ENCODE data around the gene SIX5. TPM values are rescaled to one million over a fixed set of nuclear protein-coding genes. Genes with fewer than 3 reads are reported as not detected.

Gene SIX5
- total RNA-seq, 1 donor from 2014 or later: 23.5 TPM

GRCh38 chr19:45773384-45773783 lies 4.3 kb upstream of the SIX5 start:
- H2AFZ ChIP-seq (ENCODE audit: low read depth, low read length): no peak overlapping the region
- no peak overlapping the region for H3K4me2 ChIP-seq (ENCODE audit: low read length)
- Mint-ChIP-seq H3K36me3 (ENCODE audit: low read depth, unreplicated experiment) (peaks cover 13% of the 10 kb centered on the region), H3K9me3 (ENCODE audit: unreplicated experiment) (peaks cover 2% of the 10 kb centered on the region), H3K4me1 (ENCODE audit: low read depth, unreplicated experiment) (peaks cover 9% of the 10 kb centered on the region), H3K27me3 (ENCODE audit: low read depth, unreplicated experiment) (no peaks in the 10 kb centered on the region), H3K27ac (ENCODE audit: unreplicated experiment) (peak overlapping the region; percentile 58), H3K4me3 (ENCODE audit: unreplicated experiment) (no peak overlapping the region)
- no peak overlapping the region for H3K4me3 ChIP-seq (ENCODE audit: insufficient read depth, low read depth, low read length)
- peaks cover 43% of the 10 kb centered on the region for H4K20me1 ChIP-seq (ENCODE audit: insufficient read depth, low read length)
- H3K4me1 ChIP-seq (ENCODE audit: insufficient read depth, low read length): peaks cover 10% of the 10 kb centered on the region
- H3K27ac ChIP-seq (ENCODE audit: low read depth, low read length): no peak overlapping the region
- no peak overlapping the region for H3K9ac ChIP-seq (ENCODE audit: low read length)
- no peaks in the 10 kb centered on the region for H3K79me2 ChIP-seq (ENCODE audit: insufficient read depth, low read length)
- DNase-seq (ENCODE audit: low read depth) (no peak), FAIRE-seq (no peak)
- TF ChIP-seq CTCF (IDR thresholded peaks at IDR 0.05; ENCODE audit: insufficient read depth, low read depth, low read length) (no peak), EZH2 (IDR thresholded peaks at IDR 0.05; ENCODE audit: insufficient read depth, low read length) (no peak)
- H3K9me3 ChIP-seq (ENCODE audit: insufficient read depth, low read depth, low read length): no peaks in the 10 kb centered on the region
- no peaks in the 10 kb centered on the region for H3K27me3 ChIP-seq (ENCODE audit: insufficient read depth, low read length)
- peaks cover 14% of the 10 kb centered on the region for H3K36me3 ChIP-seq (ENCODE audit: insufficient read depth, low read length)

GRCh38 chr19:45772912-45773311 lies 3.9 kb upstream of the SIX5 start:
- Histone ChIP-seq H3K36me3 (ENCODE audit: insufficient read depth, low read length) (peaks cover 14% of the 10 kb centered on the region), H2AFZ (ENCODE audit: low read depth, low read length) (no peak overlapping the region), H3K9ac (ENCODE audit: low read length) (no peak overlapping the region), H3K4me2 (ENCODE audit: low read length) (no peak overlapping the region), H3K4me1 (ENCODE audit: insufficient read depth, low read length) (peaks cover 10% of the 10 kb centered on the region), H3K27me3 (ENCODE audit: insufficient read depth, low read length) (no peaks in the 10 kb centered on the region), H3K4me3 (ENCODE audit: insufficient read depth, low read depth, low read length) (no peak overlapping the region), H4K20me1 (ENCODE audit: insufficient read depth, low read length) (peaks cover 38% of the 10 kb centered on the region), H3K27ac (ENCODE audit: low read depth, low read length) (no peak overlapping the region), H3K79me2 (ENCODE audit: insufficient read depth, low read length) (no peaks in the 10 kb centered on the region), H3K9me3 (ENCODE audit: insufficient read depth, low read depth, low read length) (no peaks in the 10 kb centered on the region)
- no peak overlapping the region for H3K4me3 Mint-ChIP-seq (ENCODE audit: unreplicated experiment)
- peaks cover 9% of the 10 kb centered on the region for H3K4me1 Mint-ChIP-seq (ENCODE audit: low read depth, unreplicated experiment)
- H3K9me3 Mint-ChIP-seq (ENCODE audit: unreplicated experiment): peaks cover under 1% of the 10 kb centered on the region
- peaks cover 11% of the 10 kb centered on the region for H3K36me3 Mint-ChIP-seq (ENCODE audit: low read depth, unreplicated experiment)
- DNase-seq (ENCODE audit: low read depth) (no peak), FAIRE-seq (no peak)
- TF ChIP-seq EZH2 (IDR thresholded peaks at IDR 0.05; ENCODE audit: insufficient read depth, low read length): no peak
- TF ChIP-seq CTCF (IDR thresholded peaks at IDR 0.05; ENCODE audit: insufficient read depth, low read depth, low read length): no peak
- peak overlapping the region; percentile 58 for H3K27ac Mint-ChIP-seq (ENCODE audit: unreplicated experiment)
- no peaks in the 10 kb centered on the region for H3K27me3 Mint-ChIP-seq (ENCODE audit: low read depth, unreplicated experiment)

- H3K4me3 ChIP-seq (ENCODE audit: insufficient read depth, low read depth, low read length): no peak overlapping the region
- H3K9ac ChIP-seq (ENCODE audit: low read length): no peak overlapping the region
- no peaks in the 10 kb centered on the region for H3K27me3 ChIP-seq (ENCODE audit: insufficient read depth, low read length)
- no peak overlapping the region for H2AFZ ChIP-seq (ENCODE audit: low read depth, low read length)
- H3K4me1 Mint-ChIP-seq (ENCODE audit: low read depth, unreplicated experiment): peaks cover 9% of the 10 kb centered on the region
- no peak for FAIRE-seq
- peaks cover 11% of the 10 kb centered on the region for H3K4me1 ChIP-seq (ENCODE audit: insufficient read depth, low read length)
- no peaks in the 10 kb centered on the region for H3K79me2 ChIP-seq (ENCODE audit: insufficient read depth, low read length)
- peak overlapping the region; percentile 17 for H3K4me3 Mint-ChIP-seq (ENCODE audit: unreplicated experiment)
- no peaks in the 10 kb centered on the region for H3K9me3 ChIP-seq (ENCODE audit: insufficient read depth, low read depth, low read length)
- H3K27ac Mint-ChIP-seq (ENCODE audit: unreplicated experiment): peak overlapping the region; percentile 7
- H4K20me1 ChIP-seq (ENCODE audit: insufficient read depth, low read length): peaks cover 35% of the 10 kb centered on the region
- H3K36me3 Mint-ChIP-seq (ENCODE audit: low read depth, unreplicated experiment): peaks cover 8% of the 10 kb centered on the region
- H3K36me3 ChIP-seq (ENCODE audit: insufficient read depth, low read length): peaks cover 14% of the 10 kb centered on the region
- no peak overlapping the region for H3K4me2 ChIP-seq (ENCODE audit: low read length)
- H3K27ac ChIP-seq (ENCODE audit: low read depth, low read length): no peak overlapping the region
- TF ChIP-seq EZH2 (IDR thresholded peaks at IDR 0.05; ENCODE audit: insufficient read depth, low read length) (no peak), CTCF (IDR thresholded peaks at IDR 0.05; ENCODE audit: insufficient read depth, low read depth, low read length) (no peak)
- H3K27me3 Mint-ChIP-seq (ENCODE audit: low read depth, unreplicated experiment): no peaks in the 10 kb centered on the region
- H3K9me3 Mint-ChIP-seq (ENCODE audit: unreplicated experiment): no peaks in the 10 kb centered on the region
- DNase-seq (ENCODE audit: low read depth): no peak
Measured at GRCh38 chr19:45772130-45772840, 3.2 kb upstream of the SIX5 start.
